Fibroblast of lung (primary cell): Measurements from ENCODE around the gene YRDC. TPM values are rescaled to one million over a fixed set of nuclear protein-coding genes. Genes with fewer than 3 reads are reported as not detected.

Experiments
- DNase-seq, 2 donors: peaks; one replicate each; pipeline versions ENCODE4 v3.0.0 to v3.0.0-alpha.2; 2010; ENCODE audit warnings: low read depth in 2 of 2
- H2AFZ ChIP-seq: 2 replicates; pipeline ENCODE4 v1.5.1; 2012; ENCODE audit warnings: low read length, control low read depth, inconsistent platforms
- H3K27ac ChIP-seq: 2 replicates; pipeline ENCODE4 v1.5.1; 2011; ENCODE audit warnings: low read length, control low read depth; ENCODE audit not compliant: insufficient read depth
- H3K27me3 ChIP-seq: 2 replicates; pipeline ENCODE4 v1.5.1; 2011; ENCODE audit warnings: mild to moderate bottlenecking, low read length; ENCODE audit not compliant: control insufficient read depth, insufficient read depth
- H3K36me3 ChIP-seq: 2 replicates; pipeline ENCODE4 v1.5.1; 2011; ENCODE audit warnings: low read length; ENCODE audit not compliant: control insufficient read depth, insufficient read depth
- H3K4me1 ChIP-seq: 2 replicates; pipeline ENCODE4 v1.5.1; 2011; ENCODE audit warnings: low read length; ENCODE audit not compliant: control insufficient read depth, insufficient read depth; ENCODE audit errors: extremely low read depth
- H3K4me2 ChIP-seq: 2 replicates; pipeline ENCODE4 v1.5.1; 2011; ENCODE audit warnings: low read length, control low read depth; ENCODE audit not compliant: insufficient read depth; ENCODE audit errors: extremely low read depth
- H3K4me3 ChIP-seq, 4 experiments: fragments of 200-600 bp in 1 of 4; sonication (generic) in 1 of 4; replicated peaks in 1 of 4; 2 replicates each; pipeline ENCODE4 v1.5.1; 2011 to 2016; ENCODE audit warnings: low read length in 4 of 4, low read depth in 3 of 4, mild to moderate bottlenecking in 3 of 4, control low read depth in 2 of 4, inconsistent platforms in 1 of 4, mixed read lengths in 1 of 4; ENCODE audit not compliant: insufficient read depth in 1 of 4; ENCODE audit errors: control extremely low read depth in 1 of 4
- H3K79me2 ChIP-seq: 2 replicates; pipeline ENCODE4 v1.5.1; 2012; ENCODE audit warnings: mild to moderate bottlenecking, low read length, inconsistent platforms; ENCODE audit not compliant: control insufficient read depth, insufficient read depth
- H3K9ac ChIP-seq: 2 replicates; pipeline ENCODE4 v1.5.1; 2011; ENCODE audit warnings: mild to moderate bottlenecking, low read length, control low read depth; ENCODE audit not compliant: insufficient read depth
- H3K9me3 ChIP-seq: 2 replicates; pipeline ENCODE4 v1.5.1; 2012; ENCODE audit warnings: low read depth, low read length; ENCODE audit not compliant: control insufficient read depth, insufficient read depth
- H4K20me1 ChIP-seq: 2 replicates; pipeline ENCODE4 v1.5.1; 2011; ENCODE audit warnings: low read length; ENCODE audit not compliant: control insufficient read depth, insufficient read depth; ENCODE audit errors: extremely low read depth
- EZH2 ChIP-seq: IDR thresholded peaks from 2 replicates; pipeline ENCODE4 v1.5.1; 2012; ENCODE audit warnings: low read length, control low read depth, mild to moderate bottlenecking; ENCODE audit errors: missing control alignments
- polyA plus RNA-seq, 2 donors: library from polyadenylated mRNA; depleted of rRNA in 1 of 2; stranded (reverse) in 1 of 2; unstranded in 1 of 2; fragments of >200 nt; gene quantifications; 2 replicates each; pipeline ENCODE4 v1.2.1, GENCODE V29; 2011 to 2012; ENCODE audit warnings: missing spikeins in 1 of 2
- total RNA-seq: library from RNA; depleted of rRNA; stranded (reverse); fragments of >200 nt; gene quantifications from 2 replicates; pipeline ENCODE4 v1.2.1, GENCODE V29; 2014
- TF ChIP-seq, protein P1 (sequence below), 2 donors: IDR thresholded peaks in 1 of 2; conservative IDR thresholded peaks in 1 of 2; 1 replicate in 1 of 2; 2 replicates in 1 of 2; pipeline ENCODE4 v1.5.1; 2011 to 2012; ENCODE audit warnings: low read length in 2 of 2, control low read depth in 1 of 2, inconsistent platforms in 1 of 2, low read depth in 1 of 2, mild to moderate bottlenecking in 1 of 2

YRDC gene
- total and polyA plus RNA-seq, 2 donors (not counting 1 experiment from before 2014, with no cell fraction given) = 9.9 to 14.0 TPM

DNA sequence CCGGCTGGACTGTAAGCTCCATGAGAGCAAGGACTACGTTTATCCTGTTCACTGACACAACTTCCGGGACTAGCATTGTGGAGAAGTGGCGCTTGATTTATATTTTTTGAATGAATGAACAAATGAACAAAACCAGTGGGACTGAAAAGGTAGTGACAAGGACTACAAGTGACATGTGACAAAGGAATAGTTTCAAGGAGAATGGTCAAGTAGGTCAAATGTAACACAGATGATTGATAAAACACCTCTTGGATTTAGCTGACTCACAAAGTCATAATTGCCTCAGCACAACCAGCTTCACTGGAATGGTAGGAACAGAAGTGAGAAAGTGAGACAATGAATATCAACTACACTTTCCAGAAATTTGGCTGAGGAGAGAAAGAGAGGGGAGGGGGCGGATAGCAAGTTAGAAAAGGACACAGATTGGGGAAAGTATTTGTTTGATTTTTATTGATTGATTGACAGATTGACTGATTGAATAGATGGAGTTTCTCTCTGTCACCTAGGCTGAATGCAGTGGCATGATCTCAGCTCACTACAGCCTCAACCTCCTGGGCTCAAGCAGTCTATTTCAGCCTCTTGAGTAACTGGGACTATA is 37.1 kb upstream of the YRDC start:
- no peak for TF ChIP-seq EZH2
- TF ChIP-seq, protein P1, sequence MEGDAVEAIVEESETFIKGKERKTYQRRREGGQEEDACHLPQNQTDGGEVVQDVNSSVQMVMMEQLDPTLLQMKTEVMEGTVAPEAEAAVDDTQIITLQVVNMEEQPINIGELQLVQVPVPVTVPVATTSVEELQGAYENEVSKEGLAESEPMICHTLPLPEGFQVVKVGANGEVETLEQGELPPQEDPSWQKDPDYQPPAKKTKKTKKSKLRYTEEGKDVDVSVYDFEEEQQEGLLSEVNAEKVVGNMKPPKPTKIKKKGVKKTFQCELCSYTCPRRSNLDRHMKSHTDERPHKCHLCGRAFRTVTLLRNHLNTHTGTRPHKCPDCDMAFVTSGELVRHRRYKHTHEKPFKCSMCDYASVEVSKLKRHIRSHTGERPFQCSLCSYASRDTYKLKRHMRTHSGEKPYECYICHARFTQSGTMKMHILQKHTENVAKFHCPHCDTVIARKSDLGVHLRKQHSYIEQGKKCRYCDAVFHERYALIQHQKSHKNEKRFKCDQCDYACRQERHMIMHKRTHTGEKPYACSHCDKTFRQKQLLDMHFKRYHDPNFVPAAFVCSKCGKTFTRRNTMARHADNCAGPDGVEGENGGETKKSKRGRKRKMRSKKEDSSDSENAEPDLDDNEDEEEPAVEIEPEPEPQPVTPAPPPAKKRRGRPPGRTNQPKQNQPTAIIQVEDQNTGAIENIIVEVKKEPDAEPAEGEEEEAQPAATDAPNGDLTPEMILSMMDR (conservative IDR thresholded peaks at IDR 0.05 in 1 of 2, IDR thresholded peaks at IDR 0.05 in 1 of 2; ENCODE audit: low read depth in 1 of 2, low read length in 2 of 2) = no peak

DNA sequence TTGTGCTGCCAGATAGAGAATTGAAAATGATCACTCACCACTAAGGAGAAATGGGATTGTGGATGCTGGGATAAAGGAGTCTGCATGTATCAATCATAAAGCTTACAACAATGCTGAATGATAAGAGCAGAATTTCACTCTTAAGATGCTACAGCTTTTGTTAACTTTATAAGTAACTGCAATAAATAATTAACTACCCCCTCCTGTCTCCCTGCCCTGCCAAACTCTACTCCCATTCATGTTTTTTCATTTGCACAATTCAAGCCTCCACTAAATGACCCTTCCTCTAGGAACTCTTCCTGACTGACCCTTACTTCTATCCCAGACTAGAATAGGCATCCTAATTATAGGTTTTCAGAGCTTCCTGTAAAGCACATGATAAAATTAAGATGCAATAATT is 36.5 kb upstream of the YRDC start:
- H3K27ac ChIP-seq = no peak overlapping the region
- no peaks in the 10 kb centered on the region for H4K20me1 ChIP-seq
- H3K27me3 ChIP-seq = no peaks in the 10 kb centered on the region
- H3K4me1 ChIP-seq = no peaks in the 10 kb centered on the region
- no peak overlapping the region for H3K9ac ChIP-seq
- peaks cover 7% of the 10 kb centered on the region for H3K36me3 ChIP-seq
- no peaks in the 10 kb centered on the region for H3K9me3 ChIP-seq
- no peak overlapping the region for H2AFZ ChIP-seq
- H3K4me3 ChIP-seq = no peak overlapping the region
- no peak overlapping the region for H3K4me2 ChIP-seq
- no peak for DNase-seq
- H3K79me2 ChIP-seq = peaks cover 33% of the 10 kb centered on the region
- TF ChIP-seq, protein P1 (conservative IDR thresholded peaks at IDR 0.05 in 1 of 2, IDR thresholded peaks at IDR 0.05 in 1 of 2; ENCODE audit: low read depth in 1 of 2, low read length in 2 of 2) = no peak
- TF ChIP-seq EZH2 = no peak

More for the DNA sequence above, 37.1 kb upstream of the YRDC start:
- Histone ChIP-seq H3K27ac (no peak overlapping the region), H3K79me2 (peaks cover 39% of the 10 kb centered on the region), H3K36me3 (peaks cover 3% of the 10 kb centered on the region), H2AFZ (no peak overlapping the region), H3K27me3 (no peaks in the 10 kb centered on the region), H3K4me3 (no peak overlapping the region), H3K9me3 (no peaks in the 10 kb centered on the region), H4K20me1 (no peaks in the 10 kb centered on the region), H3K4me2 (no peak overlapping the region), H3K4me1 (no peaks in the 10 kb centered on the region), H3K9ac (no peak overlapping the region)
- no peak for DNase-seq

DNA sequence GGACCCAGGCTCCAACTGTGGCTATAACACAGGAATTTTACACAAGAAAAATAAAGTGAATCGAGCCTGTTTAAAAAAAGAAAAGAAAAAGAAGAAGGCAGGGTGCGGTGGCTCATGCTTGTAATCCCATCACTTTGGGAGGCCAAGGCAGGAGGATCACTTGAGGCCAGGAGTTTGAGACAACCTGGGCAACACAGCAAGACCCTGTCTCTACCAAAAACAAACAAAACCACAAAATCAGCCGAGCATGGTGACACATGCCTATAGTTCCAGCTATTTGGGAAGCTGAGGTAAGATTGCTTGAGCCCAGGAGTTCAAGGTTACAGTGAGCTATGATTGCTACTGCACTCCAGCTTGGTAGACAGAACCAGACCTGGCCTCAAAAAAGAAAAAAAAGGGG is 33.6 kb upstream of the YRDC start:
- Histone ChIP-seq H3K79me2 (peaks cover 10% of the 10 kb centered on the region), H3K4me3 (no peak overlapping the region), H3K9me3 (no peaks in the 10 kb centered on the region), H3K4me1 (no peaks in the 10 kb centered on the region), H3K4me2 (no peak overlapping the region), H2AFZ (no peak overlapping the region), H3K27ac (no peak overlapping the region), H3K36me3 (peaks cover 10% of the 10 kb centered on the region), H3K27me3 (no peaks in the 10 kb centered on the region), H3K9ac (no peak overlapping the region), H4K20me1 (no peaks in the 10 kb centered on the region)
- TF ChIP-seq, protein P1 (conservative IDR thresholded peaks at IDR 0.05 in 1 of 2, IDR thresholded peaks at IDR 0.05 in 1 of 2; ENCODE audit: low read depth in 1 of 2, low read length in 2 of 2) = no peak
- DNase-seq = no peak
